ENCODE data around the gene KAT5. TPM values are rescaled to one million over a fixed set of nuclear protein-coding genes. Genes with fewer than 3 reads are reported as not detected.
A peak's percentile ranks its signal among the peaks of the same experiment; 100 is the strongest.
"Not testable (repeated sequence)": the region's sequence is repeated elsewhere in the genome, so short reads cannot be mapped to it uniquely, and the experiment has no call there.

Gene KAT5
- total RNA-seq, 1 donor, result 35.9 TPM

DNA sequence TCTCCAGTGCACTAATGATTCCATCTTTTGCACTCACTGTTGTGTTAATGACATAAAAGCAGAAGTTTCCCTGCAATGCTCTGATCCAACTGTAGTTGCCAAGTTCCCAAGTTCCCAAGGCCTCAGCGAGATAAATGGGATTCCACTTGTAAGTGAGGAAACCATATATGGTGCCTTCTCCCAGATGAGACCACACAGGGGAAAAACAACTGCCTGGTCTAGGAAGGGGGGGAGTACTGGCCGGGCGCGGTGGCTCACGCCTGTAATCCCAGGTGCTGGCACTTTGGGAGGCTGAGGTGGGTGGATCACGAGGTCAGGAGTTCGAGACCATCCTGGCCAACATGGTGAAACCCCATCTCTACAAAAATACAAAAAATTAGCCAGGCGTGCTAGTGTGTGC lies 26.1 kb upstream of the KAT5 start:
- H3K4me3 ChIP-seq (ENCODE audit: low read depth, low read length), result no peak overlapping the region
- no peak for DNase-seq (ENCODE audit: low read depth)
- no peak for TF ChIP-seq CTCF (IDR thresholded peaks at IDR 0.05; ENCODE audit: insufficient read depth, low read length)

GRCh38 chr11:65691847-65692246 lies 20.2 kb upstream of the KAT5 start:
- not testable (repeated sequence) for DNase-seq (ENCODE audit: low read depth); H3K4me3 ChIP-seq (ENCODE audit: low read depth, low read length)

GRCh38 chr11:65692367-65692766 lies 19.7 kb upstream of the KAT5 start:
- no peak overlapping the region for H3K4me3 ChIP-seq (ENCODE audit: low read depth, low read length)
- DNase-seq (ENCODE audit: low read depth), result no peak
- TF ChIP-seq CTCF (IDR thresholded peaks at IDR 0.05; ENCODE audit: insufficient read depth, low read length), result no peak

GRCh38 chr11:65695459-65696241 lies 16.4 kb upstream of the KAT5 start:
- H3K4me3 ChIP-seq (ENCODE audit: low read depth, low read length), result no peak overlapping the region
- no peak for TF ChIP-seq CTCF (IDR thresholded peaks at IDR 0.05; ENCODE audit: insufficient read depth, low read length)
- peak; percentile 32 for DNase-seq (ENCODE audit: low read depth)

GRCh38 chr11:65696802-65697552 lies 15.1 kb upstream of the KAT5 start:
- no peak for DNase-seq (ENCODE audit: low read depth)
- no peak for TF ChIP-seq CTCF (IDR thresholded peaks at IDR 0.05; ENCODE audit: insufficient read depth, low read length)
- H3K4me3 ChIP-seq (ENCODE audit: low read depth, low read length), result no peak overlapping the region

DNA sequence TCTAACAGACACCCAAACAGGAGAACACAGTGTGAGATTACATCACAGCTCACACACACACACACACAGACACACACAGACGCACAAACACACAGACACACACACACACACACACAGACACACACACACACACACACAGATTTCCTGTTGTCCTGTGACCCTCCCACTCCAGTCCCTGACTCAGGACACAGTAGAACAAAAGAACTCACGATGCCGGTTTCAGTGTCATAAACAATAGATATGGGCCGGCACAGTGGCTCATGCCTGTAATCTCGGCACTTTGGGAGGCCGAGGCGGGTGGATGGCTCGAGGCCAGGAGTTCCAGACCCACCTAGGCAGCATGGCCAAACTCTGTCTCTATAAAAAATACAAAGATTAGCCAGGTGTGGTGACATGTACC lies 13.8 kb upstream of the KAT5 start:
- H3K4me3 ChIP-seq (ENCODE audit: low read depth, low read length), result no peak overlapping the region
- TF ChIP-seq CTCF (IDR thresholded peaks at IDR 0.05; ENCODE audit: insufficient read depth, low read length), result no peak
- DNase-seq (ENCODE audit: low read depth), result no peak

DNA sequence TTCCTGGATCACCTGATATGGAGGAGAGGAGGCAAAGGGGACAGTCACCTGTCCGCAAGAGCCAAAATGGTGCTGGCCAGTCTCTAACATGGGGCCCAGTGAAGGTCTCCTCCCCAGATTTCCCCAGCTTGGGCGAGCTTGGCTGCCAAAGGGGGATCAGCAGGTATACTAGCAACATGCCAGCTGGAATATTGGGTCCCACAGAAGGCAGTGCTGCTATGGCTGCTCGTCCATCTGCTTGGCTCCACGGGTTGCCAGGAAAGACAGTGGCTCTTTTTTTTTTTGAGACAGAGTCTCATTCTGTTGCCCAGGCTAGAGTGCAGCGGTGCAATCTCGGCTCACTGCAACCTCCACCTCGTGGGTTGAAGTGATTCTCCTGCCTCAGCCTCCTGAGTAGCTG lies 12.7 kb upstream of the KAT5 start:
- no peak overlapping the region for H3K4me3 ChIP-seq (ENCODE audit: low read depth, low read length)
- no peak for TF ChIP-seq CTCF (IDR thresholded peaks at IDR 0.05; ENCODE audit: insufficient read depth, low read length)
- no peak for DNase-seq (ENCODE audit: low read depth)
